ENCODE results near the gene ADGRE1. TPM values are rescaled to one million over a fixed set of nuclear protein-coding genes. Genes with fewer than 3 reads are reported as not detected.

The ADGRE1 gene
- total RNA-seq, 2 experiments from 2014 or later: 1.2 to 1.6 TPM

- no peak overlapping the region for H3K4me3 Mint-ChIP-seq
- ATAC-seq: no peak
- no peaks in the 10 kb centered on the region for H3K27me3 Mint-ChIP-seq
- CTCF ChIA-PET: no interaction called here
- H3K36me3 Mint-ChIP-seq (ENCODE audit: low read depth): peaks cover 13% of the 10 kb centered on the region
- no peak overlapping the region for H3K27ac Mint-ChIP-seq
- intact Hi-C loops (cut with micrococcal nuclease): no loop called here
- no peak for TF ChIP-seq CTCF (IDR thresholded peaks at IDR 0.05)
- H3K4me1 Mint-ChIP-seq (ENCODE audit: low read depth): no peaks in the 10 kb centered on the region
- H3K9me3 Mint-ChIP-seq: peaks cover 8% of the 10 kb centered on the region
- POLR2A ChIA-PET: no interaction called here
- no peak for DNase-seq
Observed at GRCh38 chr19:6914321-6914720, 26.9 kb downstream of the ADGRE1 start.

- Mint-ChIP-seq H3K27ac (no peak overlapping the region), H3K9me3 (peaks cover 8% of the 10 kb centered on the region), H3K27me3 (no peaks in the 10 kb centered on the region), H3K4me1 (ENCODE audit: low read depth) (no peaks in the 10 kb centered on the region), H3K36me3 (ENCODE audit: low read depth) (peaks cover 13% of the 10 kb centered on the region), H3K4me3 (no peak overlapping the region)
- DNase-seq (no peak), ATAC-seq (no peak)
- intact Hi-C loops (cut with micrococcal nuclease): no loop called here
- POLR2A ChIA-PET: no interaction called here
- CTCF ChIA-PET: no interaction called here
- no peak for TF ChIP-seq CTCF (IDR thresholded peaks at IDR 0.05)
Observed at GRCh38 chr19:6916952-6917351, 29.6 kb downstream of the ADGRE1 start.

GRCh38 chr19:6925386-6925785, 38.0 kb downstream of the ADGRE1 start:
- H3K4me1 Mint-ChIP-seq (ENCODE audit: low read depth): peaks cover 9% of the 10 kb centered on the region
- peaks cover 4% of the 10 kb centered on the region for H3K36me3 Mint-ChIP-seq (ENCODE audit: low read depth)
- H3K27me3 Mint-ChIP-seq: no peaks in the 10 kb centered on the region
- ChIA-PET POLR2A (no interaction called here), CTCF (no interaction called here)
- no peak overlapping the region for H3K27ac Mint-ChIP-seq
- intact Hi-C loops (cut with micrococcal nuclease): no loop called here
- DNase-seq (no peak), ATAC-seq (no peak)
- H3K4me3 Mint-ChIP-seq: no peak overlapping the region
- peaks cover 13% of the 10 kb centered on the region for H3K9me3 Mint-ChIP-seq
- TF ChIP-seq CTCF (IDR thresholded peaks at IDR 0.05): no peak

- Mint-ChIP-seq H3K4me3 (no peak overlapping the region), H3K27ac (no peak overlapping the region), H3K9me3 (peaks cover 16% of the 10 kb centered on the region), H3K36me3 (ENCODE audit: low read depth) (peaks cover 4% of the 10 kb centered on the region), H3K27me3 (no peaks in the 10 kb centered on the region), H3K4me1 (ENCODE audit: low read depth) (peaks cover 9% of the 10 kb centered on the region)
- peak; percentile 4 for DNase-seq
- ATAC-seq: peak; percentile 47
- intact Hi-C loops (cut with micrococcal nuclease): no loop called here
- POLR2A ChIA-PET: no interaction called here
- CTCF ChIA-PET: no interaction called here
- TF ChIP-seq CTCF (IDR thresholded peaks at IDR 0.05): no peak
Observed at GRCh38 chr19:6925801-6926751, 38.7 kb downstream of the ADGRE1 start.

GRCh38 chr19:6930190-6930589, 42.8 kb downstream of the ADGRE1 start:
- no peak for TF ChIP-seq CTCF (IDR thresholded peaks at IDR 0.05)
- ATAC-seq (no peak), DNase-seq (no peak)
- no peaks in the 10 kb centered on the region for H3K36me3 Mint-ChIP-seq (ENCODE audit: low read depth)
- H3K27ac Mint-ChIP-seq: no peak overlapping the region
- no peaks in the 10 kb centered on the region for H3K27me3 Mint-ChIP-seq
- no peak overlapping the region for H3K4me3 Mint-ChIP-seq
- H3K4me1 Mint-ChIP-seq (ENCODE audit: low read depth): peaks cover 9% of the 10 kb centered on the region
- intact Hi-C loops (cut with micrococcal nuclease): no loop called here
- peaks cover 15% of the 10 kb centered on the region for H3K9me3 Mint-ChIP-seq
- CTCF ChIA-PET: no interaction called here
- POLR2A ChIA-PET: no interaction called here

All from activated CD8-positive, alpha-beta T cell treated with anti-CD3 and anti-CD28 coated beads for 36 hours (primary cell).